Measurements from ENCODE around the gene PRRX1. TPM values are rescaled to one million over a fixed set of nuclear protein-coding genes. Genes with fewer than 3 reads are reported as not detected.

PRRX1 gene
- total RNA-seq, 2 donors from 2014 or later = 66.6 to 171 TPM

- Histone ChIP-seq H3K27me3 (replicated peaks; ENCODE audit: insufficient read depth) (no peaks in the 10 kb centered on the region), H3K4me3 (no peak overlapping the region), H3K36me3 (no peaks in the 10 kb centered on the region), H3K4me1 (ENCODE audit: control insufficient read depth in 1 of 2, low read depth in 2 of 2) (peaks cover 24 to 53% of the 10 kb centered on the region in 2 donors), H3K27ac (no peak overlapping the region), H3K9me3 (no peaks in the 10 kb centered on the region)
- no peak for DNase-seq (ENCODE audit: low spot score)
- no peak for ATAC-seq (ENCODE audit: insufficient number of reproducible peaks, low FRiP score, low read depth)
- TF ChIP-seq, protein P1, sequence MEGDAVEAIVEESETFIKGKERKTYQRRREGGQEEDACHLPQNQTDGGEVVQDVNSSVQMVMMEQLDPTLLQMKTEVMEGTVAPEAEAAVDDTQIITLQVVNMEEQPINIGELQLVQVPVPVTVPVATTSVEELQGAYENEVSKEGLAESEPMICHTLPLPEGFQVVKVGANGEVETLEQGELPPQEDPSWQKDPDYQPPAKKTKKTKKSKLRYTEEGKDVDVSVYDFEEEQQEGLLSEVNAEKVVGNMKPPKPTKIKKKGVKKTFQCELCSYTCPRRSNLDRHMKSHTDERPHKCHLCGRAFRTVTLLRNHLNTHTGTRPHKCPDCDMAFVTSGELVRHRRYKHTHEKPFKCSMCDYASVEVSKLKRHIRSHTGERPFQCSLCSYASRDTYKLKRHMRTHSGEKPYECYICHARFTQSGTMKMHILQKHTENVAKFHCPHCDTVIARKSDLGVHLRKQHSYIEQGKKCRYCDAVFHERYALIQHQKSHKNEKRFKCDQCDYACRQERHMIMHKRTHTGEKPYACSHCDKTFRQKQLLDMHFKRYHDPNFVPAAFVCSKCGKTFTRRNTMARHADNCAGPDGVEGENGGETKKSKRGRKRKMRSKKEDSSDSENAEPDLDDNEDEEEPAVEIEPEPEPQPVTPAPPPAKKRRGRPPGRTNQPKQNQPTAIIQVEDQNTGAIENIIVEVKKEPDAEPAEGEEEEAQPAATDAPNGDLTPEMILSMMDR (IDR thresholded peaks at IDR 0.05) = no peak
These were observed 11.1 kb downstream of the PRRX1 start for GRCh38 chr1:170674986-170675385.

DNA sequence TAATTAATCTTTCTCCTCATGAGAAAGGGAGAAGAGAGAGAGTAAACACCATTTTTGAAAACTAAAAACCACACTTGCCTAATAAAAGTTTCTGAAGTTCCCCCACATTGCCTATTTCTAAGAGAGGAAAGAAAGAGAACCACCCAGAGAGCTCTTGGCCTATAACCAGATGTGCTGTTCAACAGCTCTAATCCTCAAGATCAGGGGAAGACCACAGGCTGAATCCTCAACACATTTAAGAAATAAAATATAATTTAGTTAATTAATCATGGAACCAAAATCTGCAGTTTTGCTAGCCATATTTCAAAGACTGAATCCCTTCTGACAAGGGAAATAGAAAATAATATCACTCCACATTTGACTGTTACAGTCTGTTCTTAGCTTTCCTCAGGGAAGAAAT lies 11.9 kb downstream of the PRRX1 start:
- no peaks in the 10 kb centered on the region for H3K36me3 ChIP-seq
- TF ChIP-seq, protein P1 (IDR thresholded peaks at IDR 0.05) = no peak
- H3K9me3 ChIP-seq = no peaks in the 10 kb centered on the region
- H3K4me3 ChIP-seq = no peak overlapping the region
- ATAC-seq (ENCODE audit: insufficient number of reproducible peaks, low FRiP score, low read depth) (no peak), DNase-seq (ENCODE audit: low spot score) (no peak)
- peak overlapping the region in 1 of 2 donors; percentile 14 for H3K27ac ChIP-seq
- H3K27me3 ChIP-seq (replicated peaks; ENCODE audit: insufficient read depth) = no peaks in the 10 kb centered on the region
- peaks cover 23 to 53% of the 10 kb centered on the region in 2 donors for H3K4me1 ChIP-seq (ENCODE audit: control insufficient read depth in 1 of 2, low read depth in 2 of 2)

DNA sequence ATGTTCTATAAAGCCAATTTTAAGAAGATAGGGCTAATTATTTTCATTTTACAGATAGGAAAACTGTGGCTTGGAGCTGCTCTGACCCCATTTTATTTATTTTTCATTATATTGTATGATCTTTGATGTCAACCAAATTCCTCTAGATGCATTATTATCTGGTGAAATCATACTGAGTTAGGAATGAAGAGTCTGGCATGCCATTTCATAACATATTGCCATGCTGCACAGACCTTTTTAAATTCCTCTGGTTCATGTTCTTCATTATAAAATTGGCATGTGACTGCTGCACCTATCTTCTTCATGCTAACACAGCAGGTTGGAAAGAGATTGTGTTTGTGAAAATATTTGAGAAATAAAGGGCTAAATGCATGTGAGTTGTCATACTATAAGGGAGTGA lies 12.7 kb downstream of the PRRX1 start:
- H3K27me3 ChIP-seq (replicated peaks; ENCODE audit: insufficient read depth) = no peaks in the 10 kb centered on the region
- H3K4me1 ChIP-seq (ENCODE audit: control insufficient read depth in 1 of 2, low read depth in 2 of 2) = peaks cover 17 to 57% of the 10 kb centered on the region in 2 donors
- H3K9me3 ChIP-seq = no peaks in the 10 kb centered on the region
- no peak overlapping the region for H3K4me3 ChIP-seq
- no peak for DNase-seq (ENCODE audit: low spot score)
- TF ChIP-seq, protein P1 (IDR thresholded peaks at IDR 0.05) = no peak
- peak overlapping the region in 1 of 2 donors; percentile 14 for H3K27ac ChIP-seq
- no peaks in the 10 kb centered on the region for H3K36me3 ChIP-seq
- ATAC-seq (ENCODE audit: insufficient number of reproducible peaks, low FRiP score, low read depth) = no peak

GRCh38 chr1:170678027-170678600 lies 14.2 kb downstream of the PRRX1 start:
- DNase-seq (ENCODE audit: low spot score) (no peak), ATAC-seq (ENCODE audit: insufficient number of reproducible peaks, low FRiP score, low read depth) (no peak)
- Histone ChIP-seq H3K36me3 (no peaks in the 10 kb centered on the region), H3K4me1 (ENCODE audit: control insufficient read depth in 1 of 2, low read depth in 2 of 2) (peaks cover 15 to 54% of the 10 kb centered on the region in 2 donors), H3K4me3 (no peak overlapping the region), H3K27ac (peak overlapping the region in 1 of 2 donors; percentile 26), H3K9me3 (no peaks in the 10 kb centered on the region), H3K27me3 (replicated peaks; ENCODE audit: insufficient read depth) (no peaks in the 10 kb centered on the region)
- TF ChIP-seq, protein P1 (IDR thresholded peaks at IDR 0.05) = no peak

DNA sequence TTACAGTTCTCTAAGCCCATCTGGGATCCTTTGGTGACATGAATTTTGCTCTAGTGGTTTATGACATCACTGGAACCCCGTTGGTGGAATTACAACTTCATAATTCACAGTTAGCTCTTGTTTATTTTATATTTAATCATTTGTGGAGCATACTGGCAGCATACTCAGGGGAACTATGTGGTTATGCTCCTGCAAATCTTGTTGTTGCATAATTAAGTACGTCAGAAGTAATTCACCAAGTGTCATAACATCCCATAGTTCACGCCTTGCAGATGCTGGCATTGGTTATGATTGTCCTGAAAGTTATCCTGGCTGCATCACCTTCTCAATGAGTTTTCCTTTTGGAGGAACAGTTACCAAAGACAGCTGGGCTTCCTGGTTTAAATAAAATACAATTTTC lies 16.5 kb downstream of the PRRX1 start:
- DNase-seq (ENCODE audit: low spot score) (no peak), ATAC-seq (ENCODE audit: insufficient number of reproducible peaks, low FRiP score, low read depth) (no peak)
- Histone ChIP-seq H3K4me3 (no peak overlapping the region), H3K27ac (no peak overlapping the region), H3K27me3 (replicated peaks; ENCODE audit: insufficient read depth) (no peaks in the 10 kb centered on the region), H3K4me1 (ENCODE audit: control insufficient read depth in 1 of 2, low read depth in 2 of 2) (peaks cover 15 to 56% of the 10 kb centered on the region in 2 donors), H3K9me3 (no peaks in the 10 kb centered on the region), H3K36me3 (no peaks in the 10 kb centered on the region)
- TF ChIP-seq, protein P1 (IDR thresholded peaks at IDR 0.05) = no peak

Data from thoracic aorta (tissue), 2 donors.